ENCODE data around the gene CXCL17. TPM values are rescaled to one million over a fixed set of nuclear protein-coding genes. Genes with fewer than 3 reads are reported as not detected.
"Not testable (repeated sequence)": the region's sequence is repeated elsewhere in the genome, so short reads cannot be mapped to it uniquely, and the experiment has no call there.

Gene CXCL17
- total RNA-seq (not detected), polyA plus RNA-seq (1 to 10 TPM in 1 of 3 donors, under 1 TPM in 1, not detected in 1; 0.90 to 1.2 TPM)

GRCh38 chr19:42442833-42443232 lies at the start of gene CXCL17:
TSS of gene CXCL17 (minus strand) at chr19:42442946. CDS start at chr19:42442832, 114 bp downstream.
- WGBS, 2 donors = 92 to 94% methylated on average over 7 of the region's 7 CpGs
- no peak within 1 kb of the TSS for H3K4me3 ChIP-seq

GRCh38 chr19:42488783-42489521 lies 46.2 kb upstream of the CXCL17 start:
- Histone ChIP-seq H3K27me3 (no peaks in the 10 kb centered on the region), H3K9me3 (no peaks in the 10 kb centered on the region), H3K4me1 (no peaks in the 10 kb centered on the region), H3K27ac (no peak overlapping the region), H3K4me3 (no peak overlapping the region), H3K36me3 (no peaks in the 10 kb centered on the region)
- TF ChIP-seq POLR2AphosphoS5 (IDR thresholded peaks at IDR 0.05) (no peak), POLR2A (IDR thresholded peaks at IDR 0.05) (no peak), CTCF (IDR thresholded peaks at IDR 0.05) (no peak), EP300 (IDR thresholded peaks at IDR 0.05) (no peak)
- 22 to 73% methylated on average over 6 of the region's 6 CpGs for WGBS, 2 donors
- intact Hi-C loops (cut with DNase I) = no loop called here
- DNase-seq = no peak

More at GRCh38 chr19:42442833-42443232, at the start of gene CXCL17:
- H3K9me3 ChIP-seq = no peaks in the 10 kb centered on the region
- peaks cover 0 to 8% (median 0%) of the 10 kb centered on the region in 4 donors for H3K4me1 ChIP-seq
- TF ChIP-seq EP300 (IDR thresholded peaks at IDR 0.05) (no peak), CTCF (IDR thresholded peaks at IDR 0.05) (no peak), POLR2A (IDR thresholded peaks at IDR 0.05) (no peak), POLR2AphosphoS5 (IDR thresholded peaks at IDR 0.05) (no peak)
- DNase-seq = no peak
- no peak within 1 kb of the TSS for H3K27ac ChIP-seq
- no peaks in the 10 kb centered on the region for H3K27me3 ChIP-seq
- H3K36me3 ChIP-seq = no peaks in the 10 kb centered on the region
- intact Hi-C loops (cut with DNase I) = no loop called here

GRCh38 chr19:42487798-42488178 lies 45.0 kb upstream of the CXCL17 start:
- H3K36me3 ChIP-seq = no peaks in the 10 kb centered on the region
- no peaks in the 10 kb centered on the region for H3K9me3 ChIP-seq
- H3K4me3 ChIP-seq = no peak overlapping the region
- no peaks in the 10 kb centered on the region for H3K27me3 ChIP-seq
- TF ChIP-seq POLR2AphosphoS5 (IDR thresholded peaks at IDR 0.05) (no peak), EP300 (IDR thresholded peaks at IDR 0.05) (no peak), POLR2A (IDR thresholded peaks at IDR 0.05) (no peak), CTCF (IDR thresholded peaks at IDR 0.05) (no peak)
- DNase-seq = no peak
- no peak overlapping the region for H3K27ac ChIP-seq
- H3K4me1 ChIP-seq = no peaks in the 10 kb centered on the region
- WGBS, 2 donors = 94 to 96% methylated on average over 3 of the region's 3 CpGs
- intact Hi-C loops (cut with DNase I) = no loop called here

- DNase-seq = no peak
- Histone ChIP-seq H3K27me3 (no peaks in the 10 kb centered on the region), H3K9me3 (no peaks in the 10 kb centered on the region), H3K27ac (no peak overlapping the region), H3K36me3 (no peaks in the 10 kb centered on the region), H3K4me1 (no peaks in the 10 kb centered on the region), H3K4me3 (no peak overlapping the region)
- no peak for TF ChIP-seq CTCF (IDR thresholded peaks at IDR 0.05)
- TF ChIP-seq POLR2AphosphoS5 (IDR thresholded peaks at IDR 0.05) = no peak
- TF ChIP-seq EP300 (IDR thresholded peaks at IDR 0.05) = no peak
- TF ChIP-seq POLR2A (IDR thresholded peaks at IDR 0.05) = no peak
- 76 to 85% methylated on average over 3 of the region's 3 CpGs for WGBS, 2 donors
- intact Hi-C loops (cut with DNase I) = no loop called here
Observed at GRCh38 chr19:42487032-42487797, 44.5 kb upstream of the CXCL17 start.

- H3K4me3 ChIP-seq; intact Hi-C loops (cut with DNase I); H3K9me3 ChIP-seq; H3K27me3 ChIP-seq; DNase-seq; H3K27ac ChIP-seq; H3K36me3 ChIP-seq; H3K4me1 ChIP-seq: not testable (repeated sequence)
- 90 to 92% methylated on average over 4 of the region's 4 CpGs for WGBS, 2 donors
Observed at GRCh38 chr19:42485036-42485435, 42.3 kb upstream of the CXCL17 start.

Data from sigmoid colon (tissue), 7 donors.